ENCODE measurements around the gene ZIC1. TPM values are rescaled to one million over a fixed set of nuclear protein-coding genes. Genes with fewer than 3 reads are reported as not detected.
A peak's percentile ranks its signal among the peaks of the same experiment; 100 is the strongest.

The ZIC1 gene
- total and polyA plus RNA-seq, 4 donors, result under 0.01 to 0.10 TPM; not detected in 2

DNA sequence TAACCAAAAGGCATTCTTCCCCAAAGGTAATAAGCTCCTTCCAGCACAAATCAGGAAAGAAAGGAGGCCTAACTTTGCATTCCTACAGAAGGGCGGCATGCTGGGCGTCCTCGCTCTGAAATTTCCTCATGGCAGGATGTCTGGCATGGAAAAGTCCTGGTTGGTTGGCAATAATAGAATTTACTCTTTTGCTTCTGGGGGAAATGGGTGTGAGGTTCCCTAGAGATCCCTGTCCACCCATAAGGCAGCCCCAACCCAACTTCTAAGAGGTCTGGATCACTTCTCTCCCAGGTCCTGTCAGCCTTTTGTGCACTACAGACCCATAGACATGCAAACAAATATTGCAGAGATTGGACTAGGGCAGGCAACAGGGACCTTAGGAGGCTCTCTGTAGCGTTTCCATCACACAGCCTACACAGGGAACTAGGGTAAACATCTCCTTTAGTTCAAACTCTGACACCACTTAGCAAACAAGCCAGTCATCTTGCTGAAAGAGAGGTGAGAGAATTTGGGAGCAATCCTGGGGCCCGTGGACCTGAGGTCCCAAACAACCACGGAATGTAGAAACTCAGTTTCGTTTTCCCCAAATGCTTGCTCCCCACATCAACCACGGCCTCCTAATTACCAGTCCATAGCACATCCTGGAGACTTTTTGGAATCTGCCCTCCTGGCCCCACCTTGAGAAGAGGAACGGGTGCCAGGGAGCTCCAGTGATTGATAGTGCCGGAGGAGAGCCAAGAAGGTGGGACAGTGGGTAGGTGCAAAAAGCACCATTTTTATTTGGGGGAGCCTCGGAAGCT is 5.0 kb upstream of the ZIC1 start:
- Histone ChIP-seq H3K27ac (ENCODE audit: low read depth in 1 of 2, low read length in 1 of 2) (no peak overlapping the region), H3K27me3 (ENCODE audit: control insufficient read depth in 3 of 3, insufficient read depth in 3 of 3, low read length in 2 of 3) (peaks cover 9 to 98% (median 91%) of the 10 kb centered on the region in 3 donors), H3K9me3 (ENCODE audit: control insufficient read depth in 4 of 4, insufficient read depth in 3 of 4, low read length in 3 of 4) (peaks cover 0 to 23% (median 0%) of the 10 kb centered on the region in 4 donors), H3K4me1 (ENCODE audit: control insufficient read depth in 5 of 5, insufficient read depth in 5 of 5, low read length in 5 of 5) (peaks cover 0 to 5% (median 0%) of the 10 kb centered on the region in 5 donors), H3K9ac (ENCODE audit: insufficient read depth in 1 of 2, low read length in 2 of 2) (no peak overlapping the region), H3K4me3 (no peak overlapping the region), H3K36me3 (ENCODE audit: control insufficient read depth in 4 of 4, insufficient read depth in 4 of 4, low read length in 4 of 4) (no peaks in the 10 kb centered on the region)
- no peak for TF ChIP-seq CTCF (IDR thresholded peaks at IDR 0.05; ENCODE audit: control extremely low read depth, extremely low read depth)
- DNase-seq (no peak), ATAC-seq (ENCODE audit: insufficient read depth, low FRiP score) (no peak)
- 28 to 31% methylated on average over 11 of the region's 11 CpGs for WGBS, 2 donors

DNA sequence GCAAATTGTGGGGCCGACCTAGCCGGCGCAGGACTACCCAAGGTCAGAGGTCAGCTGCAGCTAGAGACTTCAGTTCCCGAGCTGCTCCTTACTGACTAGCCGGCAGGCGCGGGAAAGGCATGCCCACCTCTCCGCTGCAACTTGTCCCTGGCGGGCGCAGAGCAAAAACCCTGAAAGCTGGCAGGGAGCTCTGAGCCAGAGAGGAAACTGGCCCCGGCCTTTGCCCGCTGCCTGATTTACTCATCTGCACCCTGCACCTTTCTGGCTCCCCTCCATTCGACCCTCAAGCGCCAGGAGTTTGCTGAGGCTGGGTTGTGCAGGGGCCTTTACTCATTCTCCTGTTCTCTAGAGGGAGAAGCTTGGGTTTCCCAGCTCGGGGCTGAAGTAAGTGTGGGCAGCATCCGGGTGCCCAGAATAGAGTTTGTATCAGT is 4.3 kb upstream of the ZIC1 start:
- peaks cover 0 to 26% (median 0%) of the 10 kb centered on the region in 4 donors for H3K9me3 ChIP-seq (ENCODE audit: control insufficient read depth in 4 of 4, insufficient read depth in 3 of 4, low read length in 3 of 4)
- 12% methylated on average over 16 of the region's 16 CpGs for WGBS, 2 donors
- DNase-seq, result peak in 1 of 3 donors; percentile 12
- H3K27me3 ChIP-seq (ENCODE audit: control insufficient read depth in 3 of 3, insufficient read depth in 3 of 3, low read length in 2 of 3), result peaks cover 13 to 98% (median 90%) of the 10 kb centered on the region in 3 donors
- no peak overlapping the region for H3K9ac ChIP-seq (ENCODE audit: insufficient read depth in 1 of 2, low read length in 2 of 2)
- no peak overlapping the region for H3K27ac ChIP-seq (ENCODE audit: low read depth in 1 of 2, low read length in 1 of 2)
- no peak overlapping the region for H3K4me3 ChIP-seq
- no peak for TF ChIP-seq CTCF (IDR thresholded peaks at IDR 0.05; ENCODE audit: control extremely low read depth, extremely low read depth)
- ATAC-seq (ENCODE audit: insufficient read depth, low FRiP score), result no peak
- H3K36me3 ChIP-seq (ENCODE audit: control insufficient read depth in 4 of 4, insufficient read depth in 4 of 4, low read length in 4 of 4), result no peaks in the 10 kb centered on the region
- H3K4me1 ChIP-seq (ENCODE audit: control insufficient read depth in 5 of 5, insufficient read depth in 5 of 5, low read length in 5 of 5), result peaks cover 0 to 12% (median 0%) of the 10 kb centered on the region in 5 donors

GRCh38 chr3:147405231-147406027 is 3.7 kb upstream of the ZIC1 start:
- 8 to 14% methylated on average over 27 of the region's 27 CpGs for WGBS, 2 donors
- Histone ChIP-seq H3K4me1 (ENCODE audit: control insufficient read depth in 5 of 5, insufficient read depth in 5 of 5, low read length in 5 of 5) (peaks cover 0 to 14% (median 0%) of the 10 kb centered on the region in 5 donors), H3K4me3 (no peak overlapping the region), H3K9ac (ENCODE audit: insufficient read depth in 1 of 2, low read length in 2 of 2) (no peak overlapping the region), H3K36me3 (ENCODE audit: control insufficient read depth in 4 of 4, insufficient read depth in 4 of 4, low read length in 4 of 4) (no peaks in the 10 kb centered on the region), H3K27me3 (ENCODE audit: control insufficient read depth in 3 of 3, insufficient read depth in 3 of 3, low read length in 2 of 3) (peaks cover 15 to 98% (median 86%) of the 10 kb centered on the region in 3 donors), H3K9me3 (ENCODE audit: control insufficient read depth in 4 of 4, insufficient read depth in 3 of 4, low read length in 3 of 4) (peaks cover 0 to 31% (median 0%) of the 10 kb centered on the region in 4 donors), H3K27ac (ENCODE audit: low read depth in 1 of 2, low read length in 1 of 2) (no peak overlapping the region)
- no peak for ATAC-seq (ENCODE audit: insufficient read depth, low FRiP score)
- no peak for TF ChIP-seq CTCF (IDR thresholded peaks at IDR 0.05; ENCODE audit: control extremely low read depth, extremely low read depth)
- peak in 1 of 3 donors; percentile 14 for DNase-seq

Data from lung (tissue), 12 donors.